HEK293T (cell line): ENCODE data around the gene WASHC2C.
"Not testable (repeated sequence)": the region's sequence is repeated elsewhere in the genome, so short reads cannot be mapped to it uniquely, and the experiment has no call there.

Experiments used
- ARNT ChIP-seq: fragments of 450-650 bp; IDR thresholded peaks from 2 replicates; pipeline ENCODE4 v1.6.1; 2017; ENCODE audit warnings: mild to moderate bottlenecking
- ELF4 ChIP-seq: fragments of 450-650 bp; IDR thresholded peaks from 2 replicates; pipeline ENCODE4 v1.6.1; 2017; ENCODE audit warnings: antibody characterized with exemption
- FOXM1 ChIP-seq: fragments of 450-650 bp; IDR thresholded peaks from 2 replicates; pipeline ENCODE4 v1.6.1; 2017; ENCODE audit warnings: mild to moderate bottlenecking, borderline replicate concordance
- HDGF ChIP-seq: fragments of 450-650 bp; IDR thresholded peaks from 2 replicates; pipeline ENCODE4 v1.6.1; 2017; ENCODE audit warnings: antibody characterized with exemption, borderline replicate concordance
- L3MBTL2 ChIP-seq: fragments of 450-650 bp; conservative IDR thresholded peaks from 2 replicates; pipeline ENCODE4 v1.6.1; 2016; ENCODE audit warnings: mild to moderate bottlenecking
- PKNOX1 ChIP-seq: fragments of 450-650 bp; IDR thresholded peaks from 2 replicates; pipeline ENCODE4 v1.6.1; 2016
- SP1 ChIP-seq: fragments of 450-650 bp; IDR thresholded peaks from 2 replicates; pipeline ENCODE4 v1.6.1; 2017
- SUZ12 ChIP-seq: fragments of 450-650 bp; IDR thresholded peaks from 2 replicates; pipeline ENCODE4 v1.6.1; 2016; ENCODE audit warnings: mild to moderate bottlenecking

DNA sequence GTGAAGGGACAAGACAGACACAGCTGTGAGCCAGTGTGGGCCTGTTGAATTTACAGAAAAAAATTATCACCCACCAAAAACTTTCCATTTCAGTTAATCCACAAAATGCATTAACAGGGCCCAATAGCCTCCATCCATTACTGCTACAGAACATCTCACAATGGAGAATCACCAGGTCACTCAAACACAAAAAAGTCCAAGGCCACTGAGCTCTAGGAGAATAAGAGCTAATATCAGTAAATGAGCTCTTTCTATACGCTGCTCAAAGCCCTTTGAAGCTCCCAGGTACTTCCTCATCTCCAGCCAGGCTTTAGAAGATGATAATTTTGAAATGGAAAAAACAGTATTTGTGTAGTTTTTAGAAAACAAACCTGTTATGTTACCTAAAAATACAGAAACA lies 9.4 kb upstream of the WASHC2C start:
- not testable (repeated sequence) for TF ChIP-seq FOXM1, L3MBTL2, PKNOX1, SP1, SUZ12, ELF4, ARNT, HDGF
